ENCODE data around the gene TAF15.

Gene TAF15

GRCh38 chr17:35817196-35817595 is 7.9 kb downstream of the TAF15 start:
- Histone ChIP-seq H2BK120ac (ENCODE audit: low read depth, low read length) (no peak overlapping the region), H3K4me2 (ENCODE audit: insufficient read depth, low read length, poor library complexity, severe bottlenecking) (no peak overlapping the region), H3K4me1 (ENCODE audit: control insufficient read depth in 2 of 2, insufficient read depth in 1 of 2, low read depth in 1 of 2, low read length in 2 of 2) (no peaks in the 10 kb centered on the region), H3K9me3 (replicated peaks in 1 of 2; ENCODE audit: control insufficient read depth in 2 of 2, insufficient read depth in 1 of 2, low read depth in 1 of 2, low read length in 2 of 2) (peaks cover 0 to 2% of the 10 kb centered on the region in 2 donors), H3K4ac (ENCODE audit: low read length) (no peak overlapping the region), H3K23ac (ENCODE audit: low read depth, low read length, poor library complexity) (no peak overlapping the region), H3K18ac (ENCODE audit: low read length) (no peak overlapping the region), H3K14ac (ENCODE audit: low read length) (no peak overlapping the region), H3K27me3 (ENCODE audit: control insufficient read depth in 3 of 3, insufficient read depth in 3 of 3, low read depth in 1 of 3, low read length in 3 of 3) (no peaks in the 10 kb centered on the region), H3K27ac (replicated peaks; ENCODE audit: low read length) (no peak overlapping the region), H4K91ac (ENCODE audit: low read depth, low read length, poor library complexity) (no peak overlapping the region), H4K8ac (ENCODE audit: low read depth, low read length) (no peak overlapping the region), H2AFZ (ENCODE audit: low read length) (no peak overlapping the region), H3K36me3 (replicated peaks in 1 of 2; ENCODE audit: control insufficient read depth in 2 of 2, insufficient read depth in 2 of 2, low read length in 2 of 2) (peaks cover 12 to 100% of the 10 kb centered on the region in 2 donors), H2BK12ac (ENCODE audit: low read length) (no peak overlapping the region), H3K4me3 (ENCODE audit: low read length in 2 of 2) (no peak overlapping the region), H3K79me1 (ENCODE audit: low read depth, low read length) (peaks cover 6% of the 10 kb centered on the region), H2BK15ac (ENCODE audit: low read length) (no peak overlapping the region), H2AK5ac (ENCODE audit: low read depth, low read length) (no peak overlapping the region), H2BK5ac (ENCODE audit: low read length) (no peak overlapping the region), H3K9ac (ENCODE audit: low read depth, low read length, poor library complexity) (no peak overlapping the region)
- no peak for DNase-seq (ENCODE audit: low spot score)
- no CpG with 5 or more reads among the region's 1 CpG for WGBS, 2 donors (ENCODE audit: extremely low coverage in 2 of 2, insufficient read length in 2 of 2, insufficient replicate concordance in 1 of 2)

- H3K27ac ChIP-seq (replicated peaks; ENCODE audit: low read length) = no peak overlapping the region
- no peak overlapping the region for H3K4me2 ChIP-seq (ENCODE audit: insufficient read depth, low read length, poor library complexity, severe bottlenecking)
- no peak overlapping the region for H3K23ac ChIP-seq (ENCODE audit: low read depth, low read length, poor library complexity)
- no peaks in the 10 kb centered on the region for H3K4me1 ChIP-seq (ENCODE audit: control insufficient read depth in 2 of 2, insufficient read depth in 1 of 2, low read depth in 1 of 2, low read length in 2 of 2)
- no peak overlapping the region for H3K14ac ChIP-seq (ENCODE audit: low read length)
- no peak overlapping the region for H3K4ac ChIP-seq (ENCODE audit: low read length)
- H3K27me3 ChIP-seq (ENCODE audit: control insufficient read depth in 3 of 3, insufficient read depth in 3 of 3, low read depth in 1 of 3, low read length in 3 of 3) = no peaks in the 10 kb centered on the region
- no peak overlapping the region for H4K8ac ChIP-seq (ENCODE audit: low read depth, low read length)
- H2AFZ ChIP-seq (ENCODE audit: low read length) = no peak overlapping the region
- no peak overlapping the region for H3K18ac ChIP-seq (ENCODE audit: low read length)
- DNase-seq (ENCODE audit: low spot score) = no peak
- H2AK5ac ChIP-seq (ENCODE audit: low read depth, low read length) = no peak overlapping the region
- peaks cover 0 to 2% of the 10 kb centered on the region in 2 donors for H3K9me3 ChIP-seq (replicated peaks in 1 of 2; ENCODE audit: control insufficient read depth in 2 of 2, insufficient read depth in 1 of 2, low read depth in 1 of 2, low read length in 2 of 2)
- H2BK120ac ChIP-seq (ENCODE audit: low read depth, low read length) = no peak overlapping the region
- no peak overlapping the region for H2BK5ac ChIP-seq (ENCODE audit: low read length)
- H3K4me3 ChIP-seq (ENCODE audit: low read length in 2 of 2) = no peak overlapping the region
- WGBS, 2 donors (ENCODE audit: extremely low coverage in 2 of 2, insufficient read length in 2 of 2, insufficient replicate concordance in 1 of 2) = no CpG with 5 or more reads among the region's 1 CpG
- H3K79me1 ChIP-seq (ENCODE audit: low read depth, low read length) = peaks cover 6% of the 10 kb centered on the region
- no peak overlapping the region for H4K91ac ChIP-seq (ENCODE audit: low read depth, low read length, poor library complexity)
- peaks cover 20 to 100% of the 10 kb centered on the region in 2 donors for H3K36me3 ChIP-seq (replicated peaks in 1 of 2; ENCODE audit: control insufficient read depth in 2 of 2, insufficient read depth in 2 of 2, low read length in 2 of 2)
- H2BK12ac ChIP-seq (ENCODE audit: low read length) = no peak overlapping the region
- H2BK15ac ChIP-seq (ENCODE audit: low read length) = no peak overlapping the region
- H3K9ac ChIP-seq (ENCODE audit: low read depth, low read length, poor library complexity) = no peak overlapping the region
These were observed 10.2 kb downstream of the TAF15 start for GRCh38 chr17:35819455-35819854.

GRCh38 chr17:35821308-35821707 is 12.0 kb downstream of the TAF15 start:
- H3K4me3 ChIP-seq (ENCODE audit: low read length in 2 of 2) = no peak overlapping the region
- peaks cover 23 to 99% of the 10 kb centered on the region in 2 donors for H3K36me3 ChIP-seq (replicated peaks in 1 of 2; ENCODE audit: control insufficient read depth in 2 of 2, insufficient read depth in 2 of 2, low read length in 2 of 2)
- no peak overlapping the region for H3K23ac ChIP-seq (ENCODE audit: low read depth, low read length, poor library complexity)
- no peak overlapping the region for H4K8ac ChIP-seq (ENCODE audit: low read depth, low read length)
- H2AK5ac ChIP-seq (ENCODE audit: low read depth, low read length) = no peak overlapping the region
- no peak overlapping the region for H2BK120ac ChIP-seq (ENCODE audit: low read depth, low read length)
- H2BK15ac ChIP-seq (ENCODE audit: low read length) = no peak overlapping the region
- H3K4me2 ChIP-seq (ENCODE audit: insufficient read depth, low read length, poor library complexity, severe bottlenecking) = no peak overlapping the region
- H3K9me3 ChIP-seq (replicated peaks in 1 of 2; ENCODE audit: control insufficient read depth in 2 of 2, insufficient read depth in 1 of 2, low read depth in 1 of 2, low read length in 2 of 2) = peaks cover 0 to 2% of the 10 kb centered on the region in 2 donors
- no peak overlapping the region for H2BK12ac ChIP-seq (ENCODE audit: low read length)
- H3K4ac ChIP-seq (ENCODE audit: low read length) = no peak overlapping the region
- no peak overlapping the region for H2AFZ ChIP-seq (ENCODE audit: low read length)
- no peak overlapping the region for H2BK5ac ChIP-seq (ENCODE audit: low read length)
- no peak overlapping the region for H3K9ac ChIP-seq (ENCODE audit: low read depth, low read length, poor library complexity)
- H3K27ac ChIP-seq (replicated peaks; ENCODE audit: low read length) = no peak overlapping the region
- no peaks in the 10 kb centered on the region for H3K27me3 ChIP-seq (ENCODE audit: control insufficient read depth in 3 of 3, insufficient read depth in 3 of 3, low read depth in 1 of 3, low read length in 3 of 3)
- H3K4me1 ChIP-seq (ENCODE audit: control insufficient read depth in 2 of 2, insufficient read depth in 1 of 2, low read depth in 1 of 2, low read length in 2 of 2) = no peaks in the 10 kb centered on the region
- peaks cover 6% of the 10 kb centered on the region for H3K79me1 ChIP-seq (ENCODE audit: low read depth, low read length)
- no peak for DNase-seq (ENCODE audit: low spot score)
- H3K14ac ChIP-seq (ENCODE audit: low read length) = no peak overlapping the region
- 100% methylated on average over 1 of the region's 2 CpGs for WGBS, 2 donors (ENCODE audit: extremely low coverage in 2 of 2, insufficient read length in 2 of 2, insufficient replicate concordance in 1 of 2)
- no peak overlapping the region for H4K91ac ChIP-seq (ENCODE audit: low read depth, low read length, poor library complexity)
- H3K18ac ChIP-seq (ENCODE audit: low read length) = no peak overlapping the region

GRCh38 chr17:35825206-35825605 is 15.9 kb downstream of the TAF15 start:
- WGBS, 2 donors (ENCODE audit: extremely low coverage in 2 of 2, insufficient read length in 2 of 2, insufficient replicate concordance in 1 of 2) = no CpG with 5 or more reads among the region's 1 CpG
- Histone ChIP-seq H2AFZ (ENCODE audit: low read length) (no peak overlapping the region), H4K8ac (ENCODE audit: low read depth, low read length) (no peak overlapping the region), H2BK5ac (ENCODE audit: low read length) (no peak overlapping the region), H2BK12ac (ENCODE audit: low read length) (no peak overlapping the region), H4K91ac (ENCODE audit: low read depth, low read length, poor library complexity) (no peak overlapping the region), H3K9ac (ENCODE audit: low read depth, low read length, poor library complexity) (no peak overlapping the region), H3K9me3 (replicated peaks in 1 of 2; ENCODE audit: control insufficient read depth in 2 of 2, insufficient read depth in 1 of 2, low read depth in 1 of 2, low read length in 2 of 2) (peaks cover 0 to 2% of the 10 kb centered on the region in 2 donors), H3K18ac (ENCODE audit: low read length) (no peak overlapping the region), H3K4me2 (ENCODE audit: insufficient read depth, low read length, poor library complexity, severe bottlenecking) (no peak overlapping the region), H3K4me3 (ENCODE audit: low read length in 2 of 2) (no peak overlapping the region), H3K27ac (replicated peaks; ENCODE audit: low read length) (no peak overlapping the region), H3K4ac (ENCODE audit: low read length) (no peak overlapping the region), H3K27me3 (ENCODE audit: control insufficient read depth in 3 of 3, insufficient read depth in 3 of 3, low read depth in 1 of 3, low read length in 3 of 3) (no peaks in the 10 kb centered on the region), H2BK120ac (ENCODE audit: low read depth, low read length) (no peak overlapping the region), H3K23ac (ENCODE audit: low read depth, low read length, poor library complexity) (no peak overlapping the region), H3K36me3 (replicated peaks in 1 of 2; ENCODE audit: control insufficient read depth in 2 of 2, insufficient read depth in 2 of 2, low read length in 2 of 2) (peaks cover 20 to 98% of the 10 kb centered on the region in 2 donors), H2AK5ac (ENCODE audit: low read depth, low read length) (no peak overlapping the region), H2BK15ac (ENCODE audit: low read length) (no peak overlapping the region), H3K14ac (ENCODE audit: low read length) (no peak overlapping the region), H3K4me1 (ENCODE audit: control insufficient read depth in 2 of 2, insufficient read depth in 1 of 2, low read depth in 1 of 2, low read length in 2 of 2) (no peaks in the 10 kb centered on the region), H3K79me1 (ENCODE audit: low read depth, low read length) (no peaks in the 10 kb centered on the region)
- DNase-seq (ENCODE audit: low spot score) = no peak

Measured in neuronal stem cell (in vitro differentiated cells).